Activated T-helper 1 cell treated with Interleukin-2 at 50 U/mL for 16 hours (primary cell): ENCODE measurements around the gene P2RY14.

Source experiments
- DNase-seq: peaks from one replicate; pipeline ENCODE4 v3.0.0-alpha.2; 2020; ENCODE audit warnings: low read depth

The P2RY14 gene

DNA sequence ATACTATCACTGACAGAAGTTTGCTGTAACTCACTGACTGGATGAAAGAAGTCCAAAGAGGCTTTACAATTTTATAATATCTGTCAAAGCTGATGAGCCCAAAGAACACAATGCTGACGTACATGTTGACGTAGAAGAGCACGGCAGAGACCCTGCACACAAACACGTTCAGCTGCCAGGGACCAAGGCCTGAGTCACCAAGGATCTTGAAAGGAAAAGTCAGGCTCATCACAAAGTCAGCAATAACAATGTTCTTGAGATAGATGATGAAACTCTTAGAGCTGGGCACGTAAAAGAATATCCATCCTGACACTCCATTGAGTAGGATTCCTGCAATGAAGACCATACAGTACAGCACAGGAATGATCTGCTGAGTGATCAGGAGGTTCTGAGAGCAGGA, 64.5 kb downstream of the P2RY14 start:
- DNase-seq = no peak

DNA sequence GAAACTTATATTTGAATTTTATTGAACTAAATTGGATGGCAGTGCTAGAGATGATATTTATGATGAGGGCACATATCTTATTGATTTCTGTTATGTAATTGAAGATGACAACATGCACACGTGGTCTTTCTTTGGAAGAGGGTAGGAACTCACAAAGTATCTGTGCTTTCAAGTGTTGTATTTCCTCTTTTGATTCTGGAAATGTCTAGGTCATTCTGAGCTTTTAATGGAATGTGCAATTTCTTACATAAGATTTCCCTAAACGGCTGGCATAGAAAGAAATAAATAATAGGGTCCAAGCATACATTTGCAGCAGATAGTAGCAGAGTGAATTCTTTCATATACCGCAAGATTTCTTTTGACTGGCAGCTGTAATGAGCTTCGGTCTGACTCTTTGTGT, 65.2 kb downstream of the P2RY14 start:
- no peak for DNase-seq

DNA sequence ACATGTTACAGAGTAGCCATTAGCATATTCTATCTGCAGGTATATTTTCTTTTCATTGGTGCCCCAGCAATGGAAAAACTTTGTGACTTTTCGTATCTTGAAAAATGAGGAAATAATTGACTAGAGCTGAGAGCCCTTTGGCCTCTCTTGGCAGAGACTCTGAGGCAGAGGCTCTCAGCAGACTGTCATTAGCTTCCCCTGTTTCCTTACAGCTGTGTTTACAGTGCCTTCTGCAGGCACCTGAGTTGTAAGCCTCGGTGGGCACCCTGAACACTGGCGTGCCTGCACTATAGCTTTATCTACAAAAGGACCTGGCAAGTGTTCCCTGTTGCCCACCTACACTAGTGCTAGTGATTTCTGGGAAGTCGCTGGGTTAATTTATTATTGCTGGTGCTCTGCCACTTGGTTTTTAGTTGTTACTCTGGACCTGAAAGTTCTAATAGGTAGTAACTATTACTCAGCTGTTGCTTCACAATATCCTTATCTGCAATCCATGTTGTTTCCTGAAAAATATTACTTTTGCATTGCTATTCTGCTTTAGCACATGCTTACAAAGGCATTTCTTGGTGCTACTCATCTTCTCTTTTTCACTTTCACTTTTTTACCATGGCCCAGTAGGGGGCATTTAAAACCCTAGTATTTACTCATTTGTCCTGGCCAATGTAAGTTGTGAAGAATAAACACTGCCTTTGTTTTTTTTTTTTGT, 67.5 kb downstream of the P2RY14 start:
- no peak for DNase-seq

DNA sequence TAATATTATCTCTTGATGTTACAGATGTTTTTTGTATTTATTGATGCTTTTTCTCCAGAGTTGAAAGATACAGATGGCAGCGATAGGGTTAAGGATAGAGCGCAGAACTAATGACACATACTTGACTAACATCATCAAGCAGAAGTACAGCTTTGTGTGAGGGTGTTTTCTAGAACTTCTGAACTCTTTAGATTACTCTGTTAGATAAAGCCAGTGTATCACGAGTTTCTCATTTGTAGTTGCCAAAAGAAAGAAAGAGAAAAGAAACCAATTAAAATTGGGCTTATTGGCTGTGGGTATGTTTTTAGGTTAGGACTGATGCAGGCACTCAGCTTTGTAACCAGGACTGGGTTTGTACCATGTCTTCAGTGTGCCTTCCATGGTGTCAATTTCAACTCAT, 68.7 kb downstream of the P2RY14 start:
- no peak for DNase-seq

DNA sequence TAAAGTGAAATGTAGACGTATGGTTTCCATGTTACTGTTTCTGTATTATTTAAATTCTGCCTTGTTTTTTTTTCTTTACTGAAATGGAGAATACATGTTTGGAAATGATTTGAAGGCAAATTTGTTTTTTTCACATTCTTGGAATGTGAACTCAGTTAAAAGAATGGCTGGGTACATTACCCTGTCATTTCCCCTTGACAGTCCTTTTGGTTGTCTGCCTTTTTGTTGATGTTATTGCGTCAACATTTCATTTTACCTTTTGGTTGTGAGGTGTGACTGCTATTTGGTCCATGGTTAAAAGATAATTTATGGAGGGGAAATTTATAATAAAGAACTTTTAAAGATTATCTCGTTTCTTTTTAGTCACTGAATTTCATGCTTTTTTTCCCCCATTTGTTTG, 72.1 kb downstream of the P2RY14 start:
- DNase-seq = no peak

DNA sequence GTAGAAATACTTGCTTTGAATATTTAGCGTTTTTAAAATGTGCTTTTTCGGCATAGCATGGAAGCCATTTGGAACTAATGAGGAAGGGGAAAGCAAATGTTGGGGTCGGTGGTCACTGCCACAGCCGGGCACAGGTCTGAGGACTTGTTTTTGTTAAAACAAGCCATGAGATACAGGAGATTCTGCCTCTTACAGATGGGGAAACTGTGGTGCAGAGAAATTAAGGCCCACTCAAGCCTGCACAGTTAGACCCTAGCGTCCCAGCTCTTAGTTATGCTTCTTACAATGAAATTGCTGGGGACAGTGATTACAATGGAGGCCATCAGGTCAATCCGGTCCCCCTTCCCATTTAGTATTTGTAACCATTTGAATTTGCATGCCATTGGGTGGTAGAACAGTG, 72.9 kb downstream of the P2RY14 start:
- no peak for DNase-seq

DNA sequence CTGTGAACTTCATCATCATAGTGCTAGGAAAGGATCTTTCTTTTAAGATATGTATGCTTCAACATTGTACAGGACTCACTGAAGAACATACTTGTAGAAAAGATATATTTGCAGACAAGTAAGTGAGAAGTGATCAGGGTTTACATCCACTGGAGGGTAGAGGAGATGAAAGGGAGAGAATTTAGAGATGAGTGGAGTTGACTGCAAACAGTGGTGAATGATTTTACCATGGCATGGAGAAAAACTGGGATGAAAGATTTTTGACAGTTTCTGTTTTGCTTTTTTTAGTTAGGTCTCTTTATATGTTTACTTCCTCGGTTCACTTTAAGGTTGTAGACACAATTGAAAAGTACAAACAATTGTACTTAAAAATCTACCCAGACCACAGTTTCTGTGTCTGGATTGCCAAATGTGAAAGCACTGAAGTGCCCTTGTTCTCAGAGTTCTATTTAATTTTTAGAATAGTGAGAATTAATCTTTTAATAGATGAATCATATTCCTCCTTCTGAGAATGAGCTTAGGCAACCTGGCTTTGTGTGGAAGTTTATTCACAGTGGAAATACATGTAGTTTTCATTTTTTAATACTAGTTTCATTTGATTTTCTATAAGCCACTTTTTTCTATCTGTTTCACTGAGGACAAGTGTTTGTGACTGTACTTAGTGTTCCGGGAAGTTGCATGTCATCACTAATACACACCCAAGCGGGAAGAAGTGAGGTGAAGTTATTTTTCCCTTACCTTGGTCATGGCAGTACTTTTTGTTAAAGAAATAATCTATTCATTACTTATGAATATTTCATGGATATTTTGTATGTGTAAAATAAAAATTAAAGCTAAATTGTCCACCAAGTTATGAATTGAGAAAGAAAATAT, 73.6 kb downstream of the P2RY14 start:
- DNase-seq = no peak

DNA sequence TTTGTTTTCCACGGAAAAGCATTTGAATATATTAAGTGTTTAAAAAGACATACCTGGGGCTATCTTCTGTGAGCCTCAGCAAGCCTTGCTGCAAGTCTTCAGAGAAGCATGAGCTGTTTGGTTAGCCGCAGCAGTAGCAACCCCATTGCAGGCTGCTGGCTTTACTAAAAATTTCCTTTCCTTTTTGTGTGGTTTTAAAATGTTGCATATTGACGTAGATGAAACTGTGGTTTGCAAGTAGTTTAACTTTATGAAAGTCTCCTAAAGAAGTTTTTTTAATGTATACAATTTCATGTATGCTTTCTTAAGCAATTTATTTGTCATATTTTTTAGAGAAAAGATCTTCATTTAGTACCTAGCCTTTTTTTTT, 75.3 kb downstream of the P2RY14 start, which contains the start of gene GPR171:
GPR171 (minus strand) TSS at position 166 of the 370 bp plus-strand sequence. CDS start 3,830 bp downstream, outside the sequence.
- DNase-seq = peak; percentile 54

DNA sequence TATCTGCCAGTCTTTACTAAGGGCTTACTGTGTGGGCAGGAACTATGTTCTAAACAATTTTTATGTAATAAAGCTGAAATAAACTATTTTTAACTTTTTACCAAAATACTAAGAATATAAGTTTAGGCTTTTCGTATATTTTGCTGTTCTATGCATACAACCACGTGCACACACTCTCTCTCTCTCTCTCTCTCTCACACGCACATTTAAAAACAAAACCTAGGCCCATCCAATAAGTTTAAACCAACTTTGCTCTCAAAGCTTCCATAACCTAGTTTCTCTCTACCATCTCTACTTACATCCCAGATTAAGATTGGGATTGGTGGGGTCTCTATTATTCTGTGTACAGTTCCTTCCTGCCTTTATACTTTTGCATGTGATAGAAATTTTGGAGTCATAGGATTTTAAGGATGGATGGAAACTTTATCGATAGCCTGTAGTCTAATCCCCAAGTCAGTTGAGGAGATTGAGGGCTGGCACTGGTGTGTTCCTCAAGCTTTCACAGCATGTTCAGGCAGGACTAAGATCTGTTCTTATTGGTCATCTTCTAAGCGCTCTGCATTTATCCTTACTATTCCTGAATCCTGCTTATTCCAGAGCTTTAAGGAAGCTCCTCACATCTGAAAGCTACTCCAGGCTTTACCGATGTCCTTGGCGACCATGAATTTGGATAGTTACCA, 77.2 kb downstream of the P2RY14 start:
- no peak for DNase-seq

DNA sequence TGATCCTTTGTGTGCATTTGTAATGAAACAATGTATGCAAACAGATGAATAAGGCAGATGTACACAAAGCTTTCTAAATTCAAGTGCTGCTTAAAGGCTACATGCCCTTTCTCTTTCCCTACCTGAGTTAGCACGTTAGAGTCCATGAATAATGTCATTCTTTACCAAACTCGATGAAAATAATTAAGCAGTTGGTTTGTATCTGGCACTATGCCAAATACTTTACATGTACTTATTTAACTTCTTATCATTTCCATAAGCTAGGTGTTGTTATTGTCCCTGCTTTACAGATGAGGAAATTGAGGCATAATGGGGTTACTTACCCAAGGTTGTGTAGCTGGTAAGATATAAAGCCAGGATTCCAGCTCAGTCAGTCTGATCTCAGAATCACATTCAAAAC, 77.8 kb downstream of the P2RY14 start:
- no peak for DNase-seq

DNA sequence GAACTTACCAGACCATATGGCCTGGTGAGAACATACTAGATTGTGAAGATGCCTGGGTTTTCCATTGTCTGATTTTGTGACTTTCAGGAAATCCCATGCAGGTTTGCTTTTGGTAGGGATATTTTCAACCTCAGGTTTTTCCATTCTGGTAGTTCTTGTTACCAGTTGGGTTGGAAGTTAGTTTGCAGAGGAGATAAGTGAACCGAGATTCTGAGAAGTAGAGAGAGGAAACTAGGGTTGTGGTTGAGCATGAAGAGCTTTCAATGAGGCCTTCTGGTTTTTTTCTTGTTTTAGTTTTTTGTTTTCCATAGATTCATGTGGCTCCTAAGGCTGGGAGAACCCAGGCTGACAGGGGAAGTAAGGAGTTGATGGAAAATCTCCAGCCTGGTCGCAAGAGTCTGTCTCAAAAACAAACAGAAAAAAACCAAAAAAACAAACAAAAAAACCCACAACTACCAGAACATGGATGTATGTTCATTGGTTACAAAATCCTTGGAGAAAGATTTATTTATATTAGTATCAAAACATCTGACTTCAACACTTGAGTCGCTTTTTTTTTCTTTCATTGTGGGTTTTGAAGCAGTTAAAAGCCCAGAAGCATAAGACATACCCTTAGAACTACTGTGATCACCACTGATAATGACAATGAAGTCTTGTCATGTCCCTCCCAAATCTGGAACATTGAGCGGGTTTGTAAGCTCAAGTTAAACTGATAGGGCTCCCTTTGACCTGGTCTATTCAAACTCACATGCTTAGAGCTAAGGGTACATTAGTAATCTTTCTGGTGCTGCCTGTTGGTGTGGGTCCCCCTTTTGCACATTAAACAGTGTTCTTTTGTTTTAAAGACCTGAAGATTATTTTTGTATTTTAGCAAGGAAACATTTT, 78.5 kb downstream of the P2RY14 start:
- no peak for DNase-seq

DNA sequence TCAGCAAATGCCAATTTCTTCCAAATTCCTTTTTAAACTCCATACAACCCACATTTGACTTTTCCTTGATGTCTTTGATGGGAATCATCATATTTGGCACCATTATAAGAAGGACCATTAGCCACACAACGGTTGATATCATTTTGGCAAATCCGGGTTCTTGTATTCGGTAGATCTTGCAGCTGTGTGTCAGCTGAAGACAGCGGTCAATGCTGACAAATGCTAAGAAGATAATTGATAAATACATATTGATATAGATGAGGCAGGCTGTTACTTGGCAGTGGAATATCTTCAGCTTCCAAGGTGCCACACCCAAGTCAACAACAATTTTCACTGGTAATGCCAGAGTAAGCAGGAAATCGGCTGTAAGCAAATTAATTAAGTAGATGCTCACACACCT, 79.5 kb downstream of the P2RY14 start:
- DNase-seq = no peak

DNA sequence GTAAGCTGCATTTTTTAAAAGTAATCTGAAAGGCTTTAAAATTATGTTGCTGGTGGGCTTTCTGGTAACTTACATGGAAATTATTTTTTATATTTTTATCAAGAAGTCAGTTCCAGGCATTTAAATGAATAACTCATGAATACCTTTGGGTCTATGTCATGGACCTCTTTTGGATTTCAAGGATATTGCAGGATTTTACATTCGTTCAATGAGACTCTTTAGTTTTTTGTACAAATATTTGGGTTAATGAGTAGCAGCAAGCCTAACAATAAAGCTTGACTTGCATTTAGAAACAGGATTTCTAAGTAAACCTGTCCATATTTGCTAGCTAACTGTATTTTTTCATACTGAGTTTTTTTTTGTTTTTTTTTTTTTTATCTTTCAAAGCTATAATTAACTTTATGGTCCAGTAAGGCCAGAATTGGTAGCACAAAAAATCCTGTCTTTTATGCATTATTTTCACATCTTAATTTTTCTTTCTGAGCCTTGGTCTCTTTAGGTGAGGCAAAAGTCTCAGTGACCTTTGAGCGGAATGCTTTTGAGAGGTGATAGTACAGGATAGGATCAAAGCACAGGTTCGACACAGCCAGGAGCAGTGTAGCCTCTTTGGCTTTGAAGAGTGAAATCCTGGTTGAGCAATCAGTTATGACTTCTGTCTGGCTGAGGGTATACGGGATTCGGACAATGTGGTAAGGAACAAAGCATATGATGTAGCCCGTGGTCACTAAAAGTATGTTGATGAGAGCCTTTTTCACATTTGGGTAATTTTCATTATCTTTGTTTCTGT, 80.2 kb downstream of the P2RY14 start:
- no peak for DNase-seq

DNA sequence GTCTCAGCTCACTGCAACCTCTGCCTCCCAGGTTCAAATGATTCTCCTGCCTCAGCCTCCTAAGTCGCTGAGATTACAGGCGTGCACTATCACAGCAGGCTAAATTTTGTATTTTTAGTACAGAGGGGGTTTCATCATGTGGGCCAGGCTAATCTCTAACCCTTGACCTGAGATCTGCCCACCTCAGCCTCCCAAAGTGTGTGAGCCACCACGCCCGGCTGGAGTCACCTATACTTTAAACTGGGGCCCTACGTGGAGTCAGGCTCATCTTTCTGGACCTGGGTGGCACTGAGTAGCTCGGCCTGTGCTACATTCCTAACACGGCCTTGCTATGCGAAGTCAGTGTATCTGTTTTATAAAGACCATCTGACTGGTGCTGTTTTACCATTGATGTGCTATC, 81.1 kb downstream of the P2RY14 start:
- DNase-seq = no peak

DNA sequence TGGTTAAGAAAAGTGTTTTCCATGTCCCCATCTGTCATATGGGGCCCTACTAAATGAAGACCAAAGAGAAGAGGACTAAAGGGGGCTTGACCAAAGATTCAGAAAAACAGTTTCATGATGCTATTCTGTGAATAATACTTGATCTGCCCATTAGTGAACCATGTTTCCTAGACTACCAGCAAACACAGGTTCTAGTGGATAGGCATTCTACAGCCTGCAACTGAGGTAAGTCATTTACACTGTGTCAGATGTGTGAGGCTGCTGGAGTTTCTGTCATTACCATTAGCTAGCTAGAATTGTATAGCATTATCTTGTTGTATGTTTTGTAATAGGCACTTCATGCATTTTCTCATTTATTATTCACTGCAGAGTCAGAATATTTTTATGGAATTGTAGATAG, 81.9 kb downstream of the P2RY14 start:
- DNase-seq = no peak

DNA sequence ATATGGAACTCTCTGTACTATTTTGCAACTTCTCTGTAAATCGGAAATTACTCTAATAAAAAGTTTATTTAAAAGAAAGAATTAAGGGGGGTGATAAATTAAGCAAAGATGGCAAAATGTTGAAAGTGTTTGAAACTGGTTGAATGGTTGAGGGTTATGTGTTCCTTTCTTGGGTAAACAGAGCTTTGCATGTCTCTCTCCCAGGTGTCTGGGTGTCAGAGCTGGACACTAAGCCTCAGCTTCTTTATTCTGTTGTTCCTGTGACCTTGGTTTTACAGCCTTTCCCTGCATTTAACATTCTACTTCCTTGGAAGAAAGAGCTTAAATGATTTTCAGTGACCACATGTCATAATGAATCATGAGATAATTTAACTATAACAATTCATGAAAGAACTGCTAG, 82.5 kb downstream of the P2RY14 start:
- no peak for DNase-seq

DNA sequence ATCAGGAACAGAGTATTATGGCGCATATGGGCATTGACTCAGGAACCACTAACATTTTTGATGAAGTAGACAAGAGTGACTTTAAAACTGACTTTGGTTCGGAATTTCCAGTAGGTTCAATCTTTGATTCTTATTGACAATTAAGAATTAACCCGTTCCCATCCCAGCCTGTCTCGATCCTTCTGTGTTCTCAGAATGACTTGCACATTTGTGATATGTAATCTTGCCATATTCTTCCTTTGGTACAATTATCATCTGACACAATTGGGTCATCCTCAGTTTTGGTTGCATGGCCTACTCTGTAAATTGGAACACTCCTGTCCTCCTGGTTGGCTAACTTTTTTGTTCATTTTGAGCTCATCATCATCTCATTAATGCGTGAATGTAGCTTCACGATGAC, 85.8 kb downstream of the P2RY14 start:
- no peak for DNase-seq

DNA sequence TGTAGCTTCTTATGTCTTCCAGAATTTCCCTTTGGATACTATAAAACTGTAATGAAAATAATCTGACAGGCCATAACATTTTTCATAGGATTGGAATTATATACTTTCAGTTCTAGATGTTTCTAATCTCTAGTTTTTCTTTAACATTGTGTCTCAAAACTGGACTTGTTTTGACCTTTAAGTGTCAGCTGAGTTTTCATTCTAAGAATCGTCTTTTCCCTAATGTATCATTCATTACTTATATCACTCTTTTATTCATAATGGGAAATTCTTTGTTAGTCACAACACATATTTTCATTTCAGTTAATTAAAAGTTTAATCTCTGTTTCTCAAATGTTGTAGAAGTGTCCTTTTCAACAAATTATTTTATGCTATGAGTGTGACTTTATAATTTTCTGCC, 87.2 kb downstream of the P2RY14 start:
- no peak for DNase-seq

DNA sequence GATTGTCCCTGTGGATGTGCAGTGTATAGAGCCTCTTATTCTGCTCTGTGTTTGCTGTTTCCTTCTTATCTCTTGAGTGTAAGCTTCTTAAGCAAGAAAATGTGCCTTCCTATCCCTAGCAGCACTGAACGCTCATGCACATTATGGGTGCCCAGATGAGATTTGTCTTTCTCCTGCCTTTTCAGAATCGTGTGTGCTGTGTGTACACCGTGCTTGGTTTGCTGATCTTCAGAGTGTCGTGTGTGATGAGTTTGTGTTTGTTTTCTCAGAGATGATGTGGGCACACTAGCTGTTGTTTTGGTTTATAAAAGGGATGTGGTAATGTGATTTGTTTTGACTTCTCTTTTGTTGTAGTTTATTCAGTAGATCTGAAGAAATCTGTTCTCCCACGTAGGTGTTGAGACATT, 95.1 kb downstream of the P2RY14 start:
- DNase-seq = no peak

DNA sequence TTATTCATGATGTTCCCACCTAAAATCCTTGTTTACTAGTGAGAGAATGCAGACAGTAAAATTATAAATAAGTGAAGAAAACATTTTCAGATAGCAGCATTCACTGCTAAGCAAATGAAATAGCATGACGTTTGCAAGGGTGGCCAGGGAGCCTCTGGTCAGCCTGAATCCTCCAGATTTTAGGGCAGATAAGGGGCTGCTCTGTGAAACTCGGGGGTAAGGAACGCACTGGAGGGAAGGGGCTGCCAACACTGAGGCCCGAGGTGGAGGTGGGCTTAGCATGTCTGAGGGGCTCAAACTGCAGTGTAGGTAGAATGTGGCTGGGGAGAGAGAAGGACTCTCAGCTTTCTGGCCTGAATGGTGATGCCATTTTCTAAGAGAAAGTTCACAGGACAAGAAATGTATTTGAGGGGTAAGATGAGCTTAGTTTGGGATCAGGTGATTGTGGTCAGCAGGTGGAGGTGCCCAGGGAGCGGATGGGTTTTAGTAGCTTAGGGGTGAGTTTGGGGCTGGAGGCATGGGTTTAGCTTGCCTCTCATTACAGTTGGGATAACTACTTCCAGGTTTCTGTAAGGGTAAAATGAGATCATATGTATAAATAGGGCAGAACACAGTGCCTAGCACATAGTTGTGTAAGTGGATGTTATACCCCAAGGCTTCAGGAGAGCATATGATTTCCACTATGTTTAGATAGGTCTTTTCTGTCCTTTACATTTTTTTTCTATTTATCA, 95.8 kb downstream of the P2RY14 start:
- DNase-seq = no peak
